Mesenteric fat pad (tissue), 1 donor: ENCODE data around the gene H6PD. TPM values are rescaled to one million over a fixed set of nuclear protein-coding genes. Genes with fewer than 3 reads are reported as not detected.

Experiments
- DNase-seq: peaks from one replicate; pipeline ENCODE4 v3.0.0-alpha.2; 2020; ENCODE audit warnings: low spot score
- total RNA-seq: library from RNA; stranded (reverse); fragmentation: NEBNext Ultra II Directional; extraction: Animal tissue kit (Norgen Biotek cat#: 25700); gene quantifications from one replicate; pipeline ENCODE4 v1.2.1, GENCODE V29; 2021
- donor health status: DM: yes; HTN: yes; CAD: no.

Gene H6PD
- total RNA-seq, 1 donor from 2014 or later, result 77.6 TPM

- no peak for DNase-seq
Measured at GRCh38 chr1:9273177-9273576, 38.6 kb downstream of the H6PD start.

DNA sequence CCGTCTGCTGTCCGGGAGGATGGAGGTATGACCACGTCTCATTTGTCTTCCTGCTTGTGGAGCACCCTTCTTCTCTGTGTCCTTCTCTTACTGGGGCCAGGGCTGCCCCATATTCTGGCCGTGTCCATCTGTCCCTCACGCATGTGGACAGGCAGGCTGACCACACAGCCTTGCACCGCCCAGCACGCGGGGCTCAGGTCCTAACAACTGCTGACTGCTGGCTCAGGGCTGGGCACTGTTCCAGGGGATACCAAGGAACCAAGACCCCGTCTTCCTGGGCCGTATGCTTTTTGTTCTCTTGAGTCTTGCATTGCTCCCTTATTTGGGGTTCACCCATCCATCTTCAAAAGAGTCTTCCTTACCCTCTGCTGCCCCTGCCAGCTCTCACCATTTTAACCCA lies 40.6 kb downstream of the H6PD start:
- DNase-seq, result no peak

GRCh38 chr1:9275567-9276034 lies 41.0 kb downstream of the H6PD start:
- DNase-seq, result no peak

DNA sequence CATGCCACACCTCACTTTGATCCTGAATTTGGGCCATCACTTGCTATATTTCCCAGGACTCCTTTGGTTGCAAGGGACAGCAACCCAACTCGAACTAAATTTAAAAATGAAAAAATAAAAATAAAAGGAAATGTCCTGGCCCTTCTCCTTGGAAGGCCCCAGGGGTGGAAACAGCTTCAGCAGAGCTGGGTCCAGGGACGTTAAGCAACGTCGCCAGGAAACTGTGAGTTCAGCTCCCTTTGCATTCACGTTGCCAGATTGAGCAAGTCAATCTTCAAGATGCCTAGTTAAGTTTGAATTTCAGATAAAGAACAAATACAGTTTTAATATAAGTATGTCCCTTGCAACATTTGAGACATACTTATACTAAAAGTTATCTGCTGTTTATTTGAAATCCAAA lies 43.5 kb downstream of the H6PD start:
- DNase-seq, result no peak

GRCh38 chr1:9278585-9279153 lies 44.1 kb downstream of the H6PD start:
- DNase-seq, result no peak

- no peak for DNase-seq
Measured at GRCh38 chr1:9279172-9279840, 44.7 kb downstream of the H6PD start.

- no peak for DNase-seq
Measured at GRCh38 chr1:9280015-9280860, 45.7 kb downstream of the H6PD start.

GRCh38 chr1:9281071-9281827 lies 46.7 kb downstream of the H6PD start:
- DNase-seq, result no peak

DNA sequence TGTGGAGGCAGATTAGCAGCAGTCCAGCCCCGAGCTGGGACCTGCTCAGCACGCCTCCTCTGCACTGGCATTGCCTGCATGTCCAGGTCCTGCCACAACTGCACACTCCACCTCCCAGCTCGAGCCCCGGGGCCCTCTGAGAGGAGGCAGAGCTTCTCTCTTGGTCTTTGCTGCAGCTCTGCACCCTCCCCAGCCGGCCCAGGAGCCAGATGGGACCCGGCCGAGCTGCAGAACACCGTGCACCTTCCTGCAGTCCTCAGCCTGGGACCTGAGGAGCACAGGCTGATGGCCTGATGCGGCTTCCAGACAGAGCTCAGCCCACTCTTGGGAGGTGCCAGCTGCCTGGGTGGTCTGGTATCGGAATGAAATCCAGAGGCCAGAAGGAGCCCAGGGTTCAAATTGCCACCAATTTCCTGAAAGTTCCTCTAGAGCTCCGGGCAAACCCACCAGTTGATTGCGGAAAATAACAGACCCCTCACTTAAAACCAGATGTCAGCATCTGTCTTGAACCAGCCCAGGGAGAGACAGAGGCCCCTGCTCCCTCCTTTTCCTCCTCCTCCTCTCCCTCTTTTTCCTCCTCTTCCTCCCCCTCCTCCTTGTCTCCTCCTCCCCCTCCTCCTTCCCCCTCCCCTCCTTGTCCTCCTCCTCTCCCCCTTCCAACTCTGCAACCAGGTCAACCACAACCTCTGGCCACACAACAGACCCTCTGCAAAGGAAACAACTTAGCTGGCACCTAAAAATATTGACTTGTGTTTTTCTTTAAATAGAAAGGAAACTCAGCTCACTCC lies 47.5 kb downstream of the H6PD start:
- DNase-seq, result no peak

DNA sequence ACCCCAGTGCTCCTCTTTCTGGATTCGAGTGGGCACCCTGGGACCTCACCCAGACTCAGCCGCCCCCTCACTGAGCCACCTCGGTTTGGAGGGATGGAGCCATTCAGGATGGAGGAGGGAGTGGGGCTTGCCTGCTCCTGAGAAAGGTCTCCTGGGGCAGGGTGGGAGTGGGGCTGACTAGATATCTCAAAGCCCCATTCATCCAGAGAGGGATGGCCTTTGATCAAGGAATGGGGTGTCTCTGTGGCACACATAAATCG lies 48.1 kb downstream of the H6PD start:
- DNase-seq, result no peak

- DNase-seq, result no peak
Measured at GRCh38 chr1:9284061-9284460, 49.5 kb downstream of the H6PD start.

GRCh38 chr1:9286556-9286955 lies 52.0 kb downstream of the H6PD start:
- DNase-seq, result no peak

GRCh38 chr1:9289090-9289534 lies 54.5 kb downstream of the H6PD start:
- DNase-seq, result no peak

DNA sequence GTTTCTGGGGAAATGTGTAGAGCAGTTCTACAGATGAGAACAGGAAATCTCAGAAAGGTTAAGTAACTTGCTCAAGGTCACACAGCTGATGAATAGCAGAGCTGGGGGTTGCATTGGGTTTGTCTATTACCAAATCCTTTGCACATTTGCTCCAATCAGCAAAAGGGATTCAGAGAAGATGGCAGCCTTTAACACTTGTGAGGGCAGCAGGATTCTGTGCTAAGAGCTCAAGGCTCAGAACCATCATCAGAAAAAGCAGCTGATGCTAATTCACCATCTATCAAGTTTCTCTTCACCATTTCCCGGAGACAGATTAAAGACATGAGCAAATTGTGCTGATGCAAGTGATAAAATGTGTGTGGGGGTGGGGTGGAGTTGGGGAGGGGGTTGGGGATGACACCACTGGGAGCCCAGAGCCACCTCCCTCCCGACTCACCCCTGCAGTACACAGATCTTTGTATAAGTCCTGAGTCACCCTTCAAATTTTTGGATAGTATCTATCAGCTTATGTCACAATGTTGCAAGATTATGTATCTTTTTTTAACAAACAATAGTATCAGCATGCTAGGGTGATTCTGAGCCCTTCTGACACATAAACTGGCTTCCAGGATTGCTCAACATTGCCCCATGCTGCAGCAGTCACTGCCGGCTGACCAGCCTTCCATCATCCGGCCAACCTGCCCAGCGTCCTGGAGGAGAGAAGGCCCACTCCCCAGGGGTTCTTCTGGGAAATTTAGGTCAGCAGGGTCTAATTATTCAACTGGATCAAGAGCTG lies 55.3 kb downstream of the H6PD start:
- no peak for DNase-seq

- DNase-seq, result no peak
Measured at GRCh38 chr1:9291914-9292360, 57.4 kb downstream of the H6PD start.

DNA sequence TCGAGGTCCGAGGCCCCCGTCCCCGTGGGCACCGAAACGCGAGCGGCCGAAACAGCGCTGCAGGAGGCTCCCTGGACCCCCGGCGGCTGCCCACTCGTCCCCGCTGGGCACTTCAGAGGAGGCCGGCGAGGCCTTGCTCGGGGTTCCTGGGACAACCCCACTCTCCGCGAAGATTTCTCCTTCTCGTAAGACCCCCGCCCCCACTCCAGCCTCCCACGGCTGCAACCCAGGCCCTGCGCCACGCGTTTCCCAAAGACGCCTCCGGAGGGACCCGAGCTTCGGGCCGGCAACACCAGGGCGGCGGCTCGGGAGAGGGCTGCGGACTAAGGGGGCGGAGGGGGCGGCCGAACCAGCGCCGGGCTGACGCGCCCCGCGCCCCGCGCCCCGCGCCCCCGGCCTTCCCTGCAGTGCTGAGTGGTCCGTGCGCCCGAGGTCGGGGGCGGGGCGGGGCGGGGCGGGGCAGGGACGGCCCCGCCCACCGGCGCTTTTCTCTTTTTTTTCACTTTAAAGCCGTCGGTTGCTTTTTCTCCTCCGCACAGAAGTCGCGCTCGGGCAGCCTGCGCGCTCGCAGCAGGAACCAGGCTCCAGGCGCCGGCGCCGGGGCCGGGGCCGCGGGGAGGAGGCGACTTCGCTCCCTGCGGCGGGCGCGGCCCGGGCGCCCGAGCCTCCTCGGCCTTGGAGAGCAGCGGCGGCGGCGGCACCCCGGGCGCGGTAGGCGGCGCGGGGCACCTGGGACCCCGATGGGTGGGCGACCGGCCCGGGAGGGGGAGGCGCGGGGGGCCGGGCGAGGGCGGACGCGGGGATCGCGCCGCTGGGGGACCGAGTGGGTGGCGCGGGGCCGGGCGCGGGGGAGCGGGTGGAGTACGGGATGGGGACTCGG lies 58.0 kb downstream of the H6PD start, which contains the start of gene SPSB1:
Gene SPSB1, plus strand, starts transcription at position 534 of the 880 bp plus-strand sequence. CDS start 62,998 bp downstream, outside the sequence.
- DNase-seq, result no peak

- no peak for DNase-seq
Measured at GRCh38 chr1:9293241-9293532, 58.6 kb downstream of the H6PD start.

DNA sequence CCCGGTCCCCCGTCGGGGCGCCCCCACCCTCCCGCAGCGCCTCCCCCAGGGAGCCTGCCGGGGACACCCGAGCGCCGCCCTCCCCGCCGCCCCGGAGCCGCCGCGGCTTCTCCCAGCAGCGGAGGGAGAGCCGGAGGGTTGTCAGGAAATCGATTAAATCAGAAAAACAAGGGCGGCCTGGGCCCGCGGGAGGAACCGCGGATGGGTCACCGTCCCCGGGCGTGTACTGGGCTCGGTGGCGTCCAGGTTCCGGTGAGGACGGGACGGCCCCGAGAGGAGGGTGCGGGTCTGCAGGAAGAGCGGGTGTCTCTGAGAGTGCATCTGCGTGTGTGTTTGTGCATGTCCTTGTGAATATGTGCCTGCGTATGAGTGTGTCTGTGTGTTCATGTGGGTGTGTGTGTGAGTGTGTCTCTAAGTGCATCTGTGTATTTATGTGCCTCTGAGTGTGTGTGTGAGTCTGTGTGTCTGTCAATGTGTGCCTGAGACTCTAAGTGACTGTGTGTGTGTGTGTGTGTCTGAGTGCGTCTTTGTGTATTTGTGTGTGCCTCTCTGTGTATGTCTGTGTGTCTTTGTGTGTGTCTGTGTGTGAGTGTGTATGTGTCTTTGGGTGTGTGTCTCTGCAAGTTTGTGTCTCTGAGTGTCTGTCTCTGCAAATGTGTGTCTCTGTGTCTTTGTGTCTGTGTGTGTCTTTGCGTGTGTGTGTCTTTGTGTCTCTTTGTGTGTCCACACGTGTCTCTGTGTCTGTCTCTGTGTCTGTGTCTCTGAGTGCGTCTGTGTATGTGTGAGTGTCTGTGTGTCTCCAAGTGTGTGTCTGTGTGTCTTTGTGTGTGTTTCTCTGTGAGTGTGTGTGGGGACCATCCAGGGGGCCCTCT lies 59.2 kb downstream of the H6PD start:
- no peak for DNase-seq
